IMR-90 (cell line): ENCODE data around the gene CIRBP. TPM values are rescaled to one million over a fixed set of nuclear protein-coding genes. Genes with fewer than 3 reads are reported as not detected.

Experiments
- ATAC-seq: fragments of 200-7000 bp; cut with Tn5 transposase; 2 replicates; pipeline ENCODE4 v1.9.1; 2020; ENCODE audit warnings: low read depth, mild to moderate bottlenecking, moderate library complexity
- BruUV-seq: library from RNA; stranded (reverse); fragments of 400-500 nt; replicated peaks from 2 replicates; lab custom pipeline; 2021; lab: Mats Ljungman, UMichigan
- CTCF ChIA-PET: fragments of 300-600 bp; formaldehyde crosslinking; extraction: SDS; loops from one replicate; lab custom pipeline; 2021; ENCODE audit warnings: antibody characterized with exemption; lab: Yijun Ruan, JAX
- POLR2A ChIA-PET: fragments of 300-600 bp; sonication (Branson Sonifier 250); formaldehyde crosslinking; loops from one replicate; lab custom pipeline; 2022; ENCODE audit warnings: antibody characterized with exemption; ENCODE audit not compliant: unreplicated experiment; lab: Charles Lee
- DNase-seq: peaks from one replicate; pipeline ENCODE4 v3.0.0; 2013
- H2AFZ ChIP-seq: replicated peaks from 2 replicates; pipeline ENCODE3; 2013; ENCODE audit warnings: low read length, mild to moderate bottlenecking; ENCODE audit not compliant: poor library complexity
- H2AK5ac ChIP-seq: 2 replicates; pipeline ENCODE4 v1.6.1; 2013; ENCODE audit warnings: low read depth, low read length, inconsistent platforms
- H2AK9ac ChIP-seq: replicated peaks from 2 replicates; pipeline ENCODE3; 2013; ENCODE audit warnings: mild to moderate bottlenecking, low read depth, low read length, moderate library complexity; ENCODE audit not compliant: poor library complexity
- H2BK120ac ChIP-seq: 2 replicates; pipeline ENCODE4 v1.6.1; 2013; ENCODE audit warnings: low read depth, low read length, inconsistent platforms
- H2BK15ac ChIP-seq: 3 replicates; pipeline ENCODE4 v1.6.1; 2013; ENCODE audit warnings: low read depth, low read length, inconsistent platforms
- H2BK20ac ChIP-seq: 2 replicates; pipeline ENCODE4 v1.6.1; 2013; ENCODE audit warnings: low read depth, mild to moderate bottlenecking, inconsistent platforms, low read length, moderate library complexity
- H2BK5ac ChIP-seq: 2 replicates; pipeline ENCODE4 v1.6.1; 2013; ENCODE audit warnings: mild to moderate bottlenecking, low read depth, low read length, inconsistent platforms; ENCODE audit not compliant: poor library complexity, severe bottlenecking
- H3K14ac ChIP-seq: replicated peaks from 2 replicates; pipeline ENCODE4 v1.6.1; 2013; ENCODE audit warnings: low read depth, low read length, inconsistent platforms
- H3K18ac ChIP-seq: 2 replicates; pipeline ENCODE4 v1.6.1; 2013; ENCODE audit warnings: low read depth, low read length, control low read depth
- H3K23ac ChIP-seq: 2 replicates; pipeline ENCODE4 v1.6.1; 2013; ENCODE audit warnings: low read depth, low read length, inconsistent platforms
- H3K27ac ChIP-seq: 2 replicates; pipeline ENCODE4 v1.5.1; 2013; ENCODE audit warnings: mild to moderate bottlenecking, control low read depth, low read length; ENCODE audit not compliant: insufficient read depth
- H3K27me3 ChIP-seq: 2 replicates; pipeline ENCODE4 v1.6.1; 2013; ENCODE audit warnings: low read length; ENCODE audit not compliant: control insufficient read depth, insufficient read depth
- H3K36me3 ChIP-seq: 2 replicates; pipeline ENCODE4 v1.6.1; 2013; ENCODE audit warnings: low read length, mixed read lengths; ENCODE audit not compliant: control insufficient read depth, insufficient read depth
- H3K4ac ChIP-seq: 2 replicates; pipeline ENCODE4 v1.6.1; 2013; ENCODE audit warnings: low read depth, low read length, inconsistent platforms
- H3K4me1 ChIP-seq: 2 replicates; pipeline ENCODE4 v1.6.1; 2013; ENCODE audit warnings: low read length, mixed read lengths; ENCODE audit not compliant: control insufficient read depth, insufficient read depth
- H3K4me2 ChIP-seq: 2 replicates; pipeline ENCODE4 v1.6.1; 2013; ENCODE audit warnings: low read depth, mild to moderate bottlenecking, control low read depth, low read length, moderate library complexity
- H3K4me3 ChIP-seq: 2 replicates; pipeline ENCODE4 v1.5.1; 2013; ENCODE audit warnings: low read depth, mild to moderate bottlenecking, control low read depth, low read length, moderate library complexity; ENCODE audit not compliant: insufficient read depth
- H3K56ac ChIP-seq: 2 replicates; pipeline ENCODE4 v1.6.1; 2013; ENCODE audit warnings: low read length, inconsistent platforms; ENCODE audit not compliant: insufficient read depth; ENCODE audit errors: extremely low read depth
- H3K79me1 ChIP-seq, 2 experiments: 2 replicates each; pipeline ENCODE4 v1.6.1; 2013; ENCODE audit warnings: low read length in 2 of 2, inconsistent platforms in 1 of 2, low read depth in 1 of 2
- H3K9ac ChIP-seq: 2 replicates; pipeline ENCODE4 v1.6.1; 2013; ENCODE audit warnings: low read depth, low read length, control low read depth
- H3K9me1 ChIP-seq: 2 replicates; pipeline ENCODE4 v1.6.1; 2013; ENCODE audit warnings: low read length, inconsistent platforms; ENCODE audit not compliant: insufficient read depth
- H3K9me3 ChIP-seq: 2 replicates; pipeline ENCODE4 v1.6.1; 2013; ENCODE audit warnings: low read length; ENCODE audit not compliant: control insufficient read depth, insufficient read depth
- H4K20me1 ChIP-seq: 2 replicates; pipeline ENCODE4 v1.6.1; 2013; ENCODE audit warnings: low read length, inconsistent platforms; ENCODE audit not compliant: insufficient read depth
- H4K5ac ChIP-seq: 2 replicates; pipeline ENCODE4 v1.6.1; 2013; ENCODE audit warnings: mild to moderate bottlenecking, low read depth, low read length, control low read depth
- H4K8ac ChIP-seq, 2 experiments: 2 replicates each; pipeline ENCODE4 v1.6.1; 2013; ENCODE audit warnings: low read depth in 2 of 2, low read length in 2 of 2, control low read depth in 1 of 2, inconsistent platforms in 1 of 2
- H4K91ac ChIP-seq: 2 replicates; pipeline ENCODE4 v1.6.1; 2013; ENCODE audit warnings: low read depth, low read length, inconsistent platforms; ENCODE audit not compliant: insufficient read depth
- CHD1 ChIP-seq: IDR thresholded peaks from 2 replicates; pipeline ENCODE4 v1.6.1; 2012; ENCODE audit warnings: low read depth, low read length, improper control_type of control experiment
- POLR2A ChIP-seq: IDR thresholded peaks from 2 replicates; pipeline ENCODE4 v1.6.1; 2012; ENCODE audit warnings: mild to moderate bottlenecking, low read depth, low read length
- WGBS, 2 experiments: methylation state at CpG; one replicate each; pipeline versions ENCODE4 v1.1.5 to v1.1.7; 2013; ENCODE audit warnings: missing lambda C conversion rate in 2 of 2; ENCODE audit not compliant: insufficient read length in 1 of 2; ENCODE audit errors: extremely low coverage in 2 of 2; 5-methylcytosine and 5-hydroxymethylcytosine counted together
- dilution Hi-C: fragments of 300-500 bp; cut with HindIII; formaldehyde crosslinking; loops from one replicate; pipeline ENCODE4 v1.14.3; 2018; ENCODE audit warnings: low sequenced_read_pairs; ENCODE audit not compliant: unreplicated experiment
- in situ Hi-C: fragments of 300-500 bp; cut with MboI; formaldehyde crosslinking; loops from 3 replicates; pipeline ENCODE4 v1.14.3; 2019; ENCODE audit warnings: low sequenced_read_pairs, inconsistent platforms, mixed read lengths
- intact Hi-C: fragments of 100-400 bp; cut with micrococcal nuclease; formaldehyde crosslinking; loops from 2 replicates; pipeline ENCODE4 v1.10.0; 2022
- polyA plus RNA-seq, 3 experiments: library from polyadenylated mRNA; depleted of rRNA; stranded (reverse); fragments of >200 nt; gene quantifications; 2 replicates each; pipeline ENCODE4 v1.2.3, GENCODE V29; 2012; ENCODE audit warnings: low replicate concordance in 1 of 3
- total RNA-seq: library from RNA; depleted of rRNA; stranded (reverse); fragments of >200 nt; gene quantifications from 2 replicates; pipeline ENCODE4 v1.2.3, GENCODE V29; 2012
- TF ChIP-seq, protein P1 (sequence below): conservative IDR thresholded peaks from 2 replicates; pipeline ENCODE4 v1.5.1; 2012; ENCODE audit warnings: mild to moderate bottlenecking, low read depth, low read length, improper control_type of control experiment
- TF ChIP-seq, protein P2 (sequence below): fragments of 150-350 bp; IDR thresholded peaks from 2 replicates; pipeline ENCODE4 v1.6.1; 2017; ENCODE audit warnings: mild to moderate bottlenecking, antibody characterized with exemption, low read length, low read depth

The CIRBP gene
- total and polyA plus RNA-seq, 2 of the 4 experiments (the other 2 are of a cell fraction) = 299 to 542 TPM

- Histone ChIP-seq H4K5ac (peak overlapping the region; percentile 73), H2AFZ (peak overlapping the region; percentile 85), H2BK20ac (peak overlapping the region; percentile 93), H3K4me1 (peaks cover 47% of the 10 kb centered on the region), H3K18ac (peak overlapping the region; percentile 49), H2BK5ac (peak overlapping the region; percentile 92), H3K79me1 (peaks cover 0 to 63% of the 10 kb centered on the region in 2 experiments; a peak in 2 of 4 replicates), H4K20me1 (peaks cover 44% of the 10 kb centered on the region), H3K9ac (peak overlapping the region; percentile 80), H3K4me3 (peak overlapping the region; percentile 51), H3K14ac (peak overlapping the region; percentile 82), H3K27ac (peak overlapping the region; percentile 93), H4K91ac (peak overlapping the region; percentile 96), H3K23ac (peak overlapping the region; percentile 98), H2AK9ac (peak overlapping the region; percentile 99), H3K9me3 (no peaks in the 10 kb centered on the region), H3K4ac (peak overlapping the region; percentile 97), H3K4me2 (peak overlapping the region; percentile 88), H3K36me3 (peaks cover 24% of the 10 kb centered on the region), H4K8ac (peak overlapping the region; percentile 76 to 91), H3K56ac (peak overlapping the region; percentile 85), H3K27me3 (no peaks in the 10 kb centered on the region), H2AK5ac (peak overlapping the region; percentile 97), H2BK15ac (peak overlapping the region; percentile 69; the same call in 2 of the 3 replicates), H2BK120ac (peak overlapping the region; percentile 93), H3K9me1 (peaks cover 11% of the 10 kb centered on the region)
- CTCF ChIA-PET = no interaction called here
- no peak for ATAC-seq
- POLR2A ChIA-PET = no interaction called here
- in situ Hi-C loops (no loop called here), intact Hi-C loops (no loop called here), dilution Hi-C loops (no loop called here)
- TF ChIP-seq CHD1 (no peak), POLR2A (0 out of 2 replicates have a peak, but pooled peaks have one; percentile 19)
- TF ChIP-seq, protein P1, sequence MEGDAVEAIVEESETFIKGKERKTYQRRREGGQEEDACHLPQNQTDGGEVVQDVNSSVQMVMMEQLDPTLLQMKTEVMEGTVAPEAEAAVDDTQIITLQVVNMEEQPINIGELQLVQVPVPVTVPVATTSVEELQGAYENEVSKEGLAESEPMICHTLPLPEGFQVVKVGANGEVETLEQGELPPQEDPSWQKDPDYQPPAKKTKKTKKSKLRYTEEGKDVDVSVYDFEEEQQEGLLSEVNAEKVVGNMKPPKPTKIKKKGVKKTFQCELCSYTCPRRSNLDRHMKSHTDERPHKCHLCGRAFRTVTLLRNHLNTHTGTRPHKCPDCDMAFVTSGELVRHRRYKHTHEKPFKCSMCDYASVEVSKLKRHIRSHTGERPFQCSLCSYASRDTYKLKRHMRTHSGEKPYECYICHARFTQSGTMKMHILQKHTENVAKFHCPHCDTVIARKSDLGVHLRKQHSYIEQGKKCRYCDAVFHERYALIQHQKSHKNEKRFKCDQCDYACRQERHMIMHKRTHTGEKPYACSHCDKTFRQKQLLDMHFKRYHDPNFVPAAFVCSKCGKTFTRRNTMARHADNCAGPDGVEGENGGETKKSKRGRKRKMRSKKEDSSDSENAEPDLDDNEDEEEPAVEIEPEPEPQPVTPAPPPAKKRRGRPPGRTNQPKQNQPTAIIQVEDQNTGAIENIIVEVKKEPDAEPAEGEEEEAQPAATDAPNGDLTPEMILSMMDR = peak; percentile 22; the same call in 1 of the 2 replicates
- TF ChIP-seq, protein P2, sequence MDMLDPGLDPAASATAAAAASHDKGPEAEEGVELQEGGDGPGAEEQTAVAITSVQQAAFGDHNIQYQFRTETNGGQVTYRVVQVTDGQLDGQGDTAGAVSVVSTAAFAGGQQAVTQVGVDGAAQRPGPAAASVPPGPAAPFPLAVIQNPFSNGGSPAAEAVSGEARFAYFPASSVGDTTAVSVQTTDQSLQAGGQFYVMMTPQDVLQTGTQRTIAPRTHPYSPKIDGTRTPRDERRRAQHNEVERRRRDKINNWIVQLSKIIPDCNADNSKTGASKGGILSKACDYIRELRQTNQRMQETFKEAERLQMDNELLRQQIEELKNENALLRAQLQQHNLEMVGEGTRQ = no peak
- BruUV-seq = no TSS peak
- DNase-seq = no peak
- 13% methylated on average over 5 of the region's 14 CpGs; no CpG with 5 or more reads in 1 of the 2 experiments for WGBS, 2 experiments
These were observed 7.7 kb upstream of the CIRBP start for GRCh38 chr19:1261538-1261797.
